Liver (tissue), 9 donors: ENCODE measurements around the gene DSC1. TPM values are rescaled to one million over a fixed set of nuclear protein-coding genes. Genes with fewer than 3 reads are reported as not detected.

Source experiments
- DNase-seq: peaks from one replicate; pipeline ENCODE4 v3.0.0-alpha.2; 2017; ENCODE audit warnings: low spot score
- H3K27ac ChIP-seq, 2 donors: one replicate each; pipeline ENCODE4 v1.7.0; 2013; ENCODE audit warnings: inconsistent platforms in 2 of 2, low read length in 2 of 2, control low read depth in 1 of 2, low read depth in 1 of 2, mild to moderate bottlenecking in 1 of 2
- H3K27me3 ChIP-seq, 4 donors: one replicate each; pipeline versions ENCODE4 v1.6.1 to v1.7.0; 2013; ENCODE audit warnings: low read length in 3 of 4, inconsistent platforms in 1 of 4, mild to moderate bottlenecking in 1 of 4, moderate library complexity in 1 of 4; ENCODE audit not compliant: control insufficient read depth in 4 of 4, insufficient read depth in 4 of 4
- H3K36me3 ChIP-seq, 4 donors: one replicate each; pipeline versions ENCODE4 v1.6.1 to v1.7.0; 2013; ENCODE audit warnings: low read length in 3 of 4, mild to moderate bottlenecking in 3 of 4, low read depth in 1 of 4, moderate library complexity in 1 of 4; ENCODE audit not compliant: control insufficient read depth in 4 of 4, insufficient read depth in 3 of 4
- H3K4me1 ChIP-seq, 4 donors: one replicate each; pipeline versions ENCODE4 v1.6.1 to v1.7.0; 2013; ENCODE audit warnings: low read length in 3 of 4, mild to moderate bottlenecking in 3 of 4, moderate library complexity in 1 of 4; ENCODE audit not compliant: control insufficient read depth in 4 of 4, insufficient read depth in 4 of 4
- H3K4me3 ChIP-seq, 3 donors: one replicate each; pipeline versions ENCODE4 v1.6.1 to v1.7.0; 2013; ENCODE audit warnings: low read length in 3 of 3, control low read depth in 1 of 3, low read depth in 1 of 3, mild to moderate bottlenecking in 1 of 3
- H3K9ac ChIP-seq, 2 donors: one replicate each; pipeline ENCODE4 v1.7.0; 2013; ENCODE audit warnings: low read length in 2 of 2, mild to moderate bottlenecking in 2 of 2, moderate library complexity in 2 of 2, control low read depth in 1 of 2, low read depth in 1 of 2
- H3K9me3 ChIP-seq, 4 donors: one replicate each; pipeline versions ENCODE4 v1.6.1 to v1.7.0; 2013; ENCODE audit warnings: low read length in 3 of 4; ENCODE audit not compliant: control insufficient read depth in 4 of 4
- ATF3 ChIP-seq: IDR thresholded peaks from 2 replicates; pipeline ENCODE4 v1.6.1; 2016; ENCODE audit warnings: antibody characterized with exemption
- CTCF ChIP-seq: fragments of 150-350 bp; IDR thresholded peaks from 2 replicates; pipeline ENCODE4 v1.5.1; 2017; ENCODE audit warnings: improper control_type of control experiment, low read depth, low read length; ENCODE audit not compliant: missing input control
- EGR1 ChIP-seq, 2 donors: IDR thresholded peaks; 2 replicates each; pipeline ENCODE4 v1.6.1; 2016 to 2018; ENCODE audit warnings: antibody characterized with exemption in 2 of 2, low read depth in 2 of 2
- FOXA1 ChIP-seq: IDR thresholded peaks from 2 replicates; pipeline ENCODE4 v1.6.1; 2016; ENCODE audit warnings: antibody characterized with exemption
- FOXA2 ChIP-seq: IDR thresholded peaks from 2 replicates; pipeline ENCODE4 v1.6.1; 2016; ENCODE audit warnings: antibody characterized with exemption
- GABPA ChIP-seq, 2 donors: IDR thresholded peaks in 1 of 2; conservative IDR thresholded peaks in 1 of 2; 2 replicates each; pipeline ENCODE4 v1.6.1; 2016; ENCODE audit warnings: antibody characterized with exemption in 2 of 2, mild to moderate bottlenecking in 1 of 2, moderate library complexity in 1 of 2
- HNF4G ChIP-seq: IDR thresholded peaks from 2 replicates; pipeline ENCODE4 v1.6.1; 2016; ENCODE audit warnings: antibody characterized with exemption
- JUND ChIP-seq, 2 donors: IDR thresholded peaks; 2 replicates each; pipeline ENCODE4 v1.6.1; 2016; ENCODE audit warnings: antibody characterized with exemption in 2 of 2
- MAX ChIP-seq: IDR thresholded peaks from 2 replicates; pipeline ENCODE4 v1.6.1; 2016; ENCODE audit warnings: antibody characterized with exemption
- NR2F2 ChIP-seq: IDR thresholded peaks from 2 replicates; pipeline ENCODE4 v1.6.1; 2016; ENCODE audit warnings: antibody characterized with exemption
- RAD21 ChIP-seq, 2 donors: IDR thresholded peaks; 2 replicates each; pipeline ENCODE4 v1.6.1; 2016; ENCODE audit warnings: antibody characterized with exemption in 2 of 2, mild to moderate bottlenecking in 2 of 2
- REST ChIP-seq: IDR thresholded peaks from 2 replicates; pipeline ENCODE4 v1.6.1; 2016; ENCODE audit warnings: antibody characterized with exemption, mild to moderate bottlenecking
- RXRA ChIP-seq, 2 donors: IDR thresholded peaks; 2 replicates each; pipeline ENCODE4 v1.6.1; 2017 to 2018; ENCODE audit warnings: antibody characterized with exemption in 2 of 2, mild to moderate bottlenecking in 1 of 2
- SP1 ChIP-seq: IDR thresholded peaks from 2 replicates; pipeline ENCODE4 v1.6.1; 2018; ENCODE audit warnings: antibody characterized with exemption, mild to moderate bottlenecking
- TAF1 ChIP-seq: conservative IDR thresholded peaks from 2 replicates; pipeline ENCODE4 v1.6.1; 2016; ENCODE audit warnings: antibody characterized with exemption, mild to moderate bottlenecking
- ZBTB33 ChIP-seq: IDR thresholded peaks from 2 replicates; pipeline ENCODE4 v1.6.1; 2016; ENCODE audit warnings: antibody characterized with exemption
- WGBS: extraction: QIAGEN DNeasy Blood & Tissue Kit; methylation state at CpG from one replicate; pipeline ENCODE4 v1.1.7; 2013; 5-methylcytosine and 5-hydroxymethylcytosine counted together
- polyA plus RNA-seq, 2 donors: library from polyadenylated mRNA; stranded (reverse) in 1 of 2; unstranded in 1 of 2; fragments of 200-250 nt in 1 of 2; fragments of >200 nt in 1 of 2; fragmentation: Nextera tagmentation in 1 of 2; extraction: Ambion mirVana in 1 of 2; gene quantifications; one replicate each; pipeline versions ENCODE4 v1.2.1 to v1.2.3, GENCODE V29; 2013 to 2015
- total RNA-seq, 2 donors: library from RNA; depleted of rRNA; stranded (reverse); fragments of >200 nt; gene quantifications; one replicate each; pipeline ENCODE4 v1.2.3, GENCODE V29; 2014
- donor health status: healthy.
- donor health status: healthy.
- donor health status: healthy.
- donor health status: healthy.
- donor health status: healthy.

The DSC1 gene
- total and polyA plus RNA-seq, 4 donors: not detected

- no peaks in the 10 kb centered on the region for H3K36me3 ChIP-seq
- H3K9me3 ChIP-seq: no peaks in the 10 kb centered on the region
- H3K4me1 ChIP-seq: no peaks in the 10 kb centered on the region
- no peak overlapping the region for H3K4me3 ChIP-seq
- DNase-seq: no peak
- no peak overlapping the region for H3K27ac ChIP-seq
- 83% methylated on average over 4 of the region's 4 CpGs for WGBS
- H3K9ac ChIP-seq: no peak overlapping the region
- no peaks in the 10 kb centered on the region for H3K27me3 ChIP-seq
- no peak for TF ChIP-seq JUND (IDR thresholded peaks at IDR 0.05)
- TF ChIP-seq TAF1: no peak
- TF ChIP-seq RXRA (IDR thresholded peaks at IDR 0.05): no peak
- TF ChIP-seq GABPA (IDR thresholded peaks at IDR 0.05 in 1 of 2, conservative IDR thresholded peaks at IDR 0.05 in 1 of 2): no peak
- no peak for TF ChIP-seq REST
- no peak for TF ChIP-seq HNF4G
- TF ChIP-seq SP1: no peak
- no peak for TF ChIP-seq CTCF
- TF ChIP-seq EGR1 (IDR thresholded peaks at IDR 0.05; ENCODE audit: low read depth in 2 of 2): no peak
- TF ChIP-seq RAD21 (IDR thresholded peaks at IDR 0.05): no peak
- TF ChIP-seq FOXA1: no peak
- no peak for TF ChIP-seq NR2F2
- TF ChIP-seq MAX: no peak
These were observed 7.7 kb upstream of the DSC1 start for GRCh38 chr18:31170335-31170734.

GRCh38 chr18:31162419-31162793, 250 bp downstream of the DSC1 start:
- no peaks in the 10 kb centered on the region for H3K36me3 ChIP-seq
- TF ChIP-seq ZBTB33 (no peak), EGR1 (IDR thresholded peaks at IDR 0.05; ENCODE audit: low read depth in 2 of 2) (no peak), RXRA (IDR thresholded peaks at IDR 0.05) (no peak), NR2F2 (no peak), CTCF (no peak), JUND (IDR thresholded peaks at IDR 0.05) (no peak), FOXA1 (no peak), ATF3 (no peak), SP1 (no peak), FOXA2 (no peak), MAX (no peak), TAF1 (no peak), HNF4G (no peak)
- H3K4me3 ChIP-seq: no peak overlapping the region
- DNase-seq: no peak
- H3K27me3 ChIP-seq: no peaks in the 10 kb centered on the region
- H3K9ac ChIP-seq: no peak overlapping the region
- H3K4me1 ChIP-seq: no peaks in the 10 kb centered on the region
- no peak overlapping the region for H3K27ac ChIP-seq
- H3K9me3 ChIP-seq: no peaks in the 10 kb centered on the region
- WGBS: 75% methylated on average over 5 of the region's 5 CpGs
